Smooth muscle cell of the brain vasculature (primary cell): ENCODE measurements around the gene CORO2A.

Source experiments
- DNase-seq: peaks from one replicate; pipeline ENCODE4 v3.0.0-alpha.2; 2012; ENCODE audit warnings: low read depth, low spot score

CORO2A gene

GRCh38 chr9:98192503-98193335 lies at the start of gene CORO2A:
TSS of gene CORO2A (minus strand) at chr9:98192637. CDS start at chr9:98157660, 34,977 bp downstream.
- DNase-seq, result no peak

GRCh38 chr9:98241357-98242300 lies 49.2 kb upstream of the CORO2A start:
- DNase-seq, result no peak

DNA sequence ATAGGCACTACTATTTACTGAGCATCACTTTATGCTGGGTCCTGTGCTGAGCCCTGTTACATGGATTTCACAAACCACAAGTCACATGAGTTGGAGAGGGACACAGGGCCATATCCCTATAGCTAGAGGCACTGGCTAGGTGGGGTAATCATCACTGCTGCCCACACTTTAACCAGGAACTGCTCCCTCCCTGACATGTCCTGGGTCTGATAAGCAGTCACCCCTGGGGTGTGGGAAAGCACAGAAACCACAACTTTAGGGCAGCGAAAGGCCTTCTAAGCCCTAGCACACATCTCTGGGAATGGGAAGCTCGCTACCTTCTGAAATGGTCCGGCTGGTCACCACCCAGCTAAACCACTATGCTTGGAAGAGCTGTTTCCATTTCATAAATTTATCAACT lies 48.0 kb upstream of the CORO2A start:
- DNase-seq, result no peak

GRCh38 chr9:98236901-98237487 lies 44.6 kb upstream of the CORO2A start:
- no peak for DNase-seq

- DNase-seq, result no peak
Observed at GRCh38 chr9:98235126-98235525, 42.7 kb upstream of the CORO2A start.

DNA sequence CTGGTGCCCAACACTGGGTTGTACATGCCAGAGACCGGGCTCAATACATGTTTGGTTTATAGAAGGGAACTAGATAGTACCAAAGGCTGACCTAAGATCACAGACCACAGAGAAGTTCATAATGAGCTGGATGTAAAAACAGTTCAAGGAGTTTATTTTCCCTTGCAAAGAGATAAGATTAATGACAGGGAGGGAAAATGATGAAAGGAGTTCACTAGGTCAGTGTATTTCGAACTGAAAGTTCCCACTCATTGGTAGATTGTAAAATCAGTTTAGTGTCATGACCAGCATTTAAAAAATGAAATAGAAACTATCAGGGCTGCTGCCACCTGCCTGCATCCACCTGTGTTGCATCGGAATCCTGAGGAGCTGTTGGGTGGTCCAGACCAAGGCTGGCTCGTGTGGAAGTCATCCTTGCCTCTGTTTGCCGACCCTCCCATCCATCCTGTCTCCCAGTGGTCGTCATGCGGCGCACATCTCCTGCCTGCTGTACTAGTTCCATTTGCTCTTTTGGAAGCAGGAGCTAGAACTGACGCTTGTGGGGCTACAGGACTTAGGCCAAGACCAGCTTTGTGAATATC lies 41.9 kb upstream of the CORO2A start:
- no peak for DNase-seq

DNA sequence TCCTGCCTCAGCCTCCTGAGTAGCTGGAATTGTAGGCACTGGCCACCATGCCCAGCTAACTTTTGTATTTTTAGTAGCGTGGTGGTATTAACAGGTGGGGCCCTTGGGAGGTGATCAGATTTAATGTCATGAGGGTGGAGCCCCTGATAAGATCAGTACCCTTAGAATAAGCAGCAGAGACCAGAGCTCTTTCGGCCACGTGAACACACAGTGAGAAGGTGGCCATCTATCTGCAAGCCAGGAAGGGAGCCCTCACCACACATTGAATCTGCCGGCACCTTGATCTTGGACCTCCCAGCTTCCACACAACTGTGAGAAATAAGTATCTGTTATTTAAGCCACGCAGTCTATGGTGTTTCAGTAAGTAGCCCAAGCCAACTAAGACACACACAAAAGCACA lies 40.5 kb upstream of the CORO2A start:
- DNase-seq, result no peak

- no peak for DNase-seq
Observed at GRCh38 chr9:98231770-98232478, 39.5 kb upstream of the CORO2A start.

GRCh38 chr9:98230789-98231188 lies 38.4 kb upstream of the CORO2A start:
- DNase-seq, result no peak

- DNase-seq, result no peak
Observed at GRCh38 chr9:98230304-98230703, 37.9 kb upstream of the CORO2A start.

- DNase-seq, result no peak
Observed at GRCh38 chr9:98229620-98230019, 37.2 kb upstream of the CORO2A start.

DNA sequence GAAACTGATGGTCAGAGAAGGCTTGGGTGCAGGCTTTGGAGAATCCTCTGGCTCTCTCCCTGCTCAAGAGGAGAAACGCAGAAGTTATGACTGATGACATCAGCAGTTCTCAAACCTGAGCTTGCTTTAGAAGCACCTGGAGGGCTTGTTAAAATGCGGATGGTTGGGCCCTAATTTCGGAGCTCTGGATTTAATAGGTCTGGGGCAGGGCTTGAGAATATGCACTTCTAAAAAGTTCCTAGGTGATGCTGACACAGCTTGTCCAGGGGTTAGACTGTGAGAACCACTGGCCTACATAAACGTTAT lies 36.6 kb upstream of the CORO2A start:
- DNase-seq, result no peak

- no peak for DNase-seq
Observed at GRCh38 chr9:98228392-98229089, 36.1 kb upstream of the CORO2A start.

DNA sequence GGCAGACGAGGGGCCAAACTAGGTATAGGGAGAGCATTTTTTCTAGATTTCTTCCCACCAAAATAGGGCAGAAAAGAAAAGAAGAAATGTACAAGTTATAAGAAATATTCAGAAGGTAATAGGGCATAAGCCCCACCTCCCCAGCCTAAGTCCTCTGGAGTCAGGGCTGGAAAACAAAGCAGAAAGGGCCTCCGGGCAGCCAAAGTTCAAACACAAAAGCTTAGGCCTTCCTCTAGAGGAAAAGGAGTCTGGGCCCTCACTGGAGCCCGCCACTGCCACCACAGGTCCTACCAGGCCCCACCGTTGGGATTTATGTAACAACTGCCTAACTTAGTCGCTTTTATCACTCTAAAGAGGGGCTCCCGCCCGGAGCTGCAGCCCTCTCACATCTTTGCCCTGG lies 35.4 kb upstream of the CORO2A start:
- no peak for DNase-seq

- no peak for DNase-seq
Observed at GRCh38 chr9:98226957-98227356, 34.5 kb upstream of the CORO2A start.

DNA sequence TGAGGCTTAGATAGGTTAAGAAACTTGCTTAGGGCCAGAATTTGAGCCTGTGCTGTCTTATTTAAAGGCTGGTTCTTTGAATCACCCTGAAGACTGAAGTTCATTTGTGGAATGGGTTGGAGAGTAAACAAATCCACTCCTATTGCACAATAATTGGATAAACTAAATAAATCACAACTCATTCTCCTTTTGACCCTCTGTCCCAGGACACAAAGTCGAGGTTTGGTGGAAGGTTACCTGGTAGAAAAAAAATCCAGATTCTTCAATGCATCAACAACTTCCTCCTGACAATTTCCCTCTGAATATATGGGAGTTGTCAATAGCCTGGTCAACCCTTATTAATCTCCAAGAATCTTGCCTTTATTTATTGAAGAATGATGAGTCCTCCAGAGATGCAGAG lies 34.1 kb upstream of the CORO2A start:
- no peak for DNase-seq

- no peak for DNase-seq
Observed at GRCh38 chr9:98225015-98225442, 32.6 kb upstream of the CORO2A start.

DNA sequence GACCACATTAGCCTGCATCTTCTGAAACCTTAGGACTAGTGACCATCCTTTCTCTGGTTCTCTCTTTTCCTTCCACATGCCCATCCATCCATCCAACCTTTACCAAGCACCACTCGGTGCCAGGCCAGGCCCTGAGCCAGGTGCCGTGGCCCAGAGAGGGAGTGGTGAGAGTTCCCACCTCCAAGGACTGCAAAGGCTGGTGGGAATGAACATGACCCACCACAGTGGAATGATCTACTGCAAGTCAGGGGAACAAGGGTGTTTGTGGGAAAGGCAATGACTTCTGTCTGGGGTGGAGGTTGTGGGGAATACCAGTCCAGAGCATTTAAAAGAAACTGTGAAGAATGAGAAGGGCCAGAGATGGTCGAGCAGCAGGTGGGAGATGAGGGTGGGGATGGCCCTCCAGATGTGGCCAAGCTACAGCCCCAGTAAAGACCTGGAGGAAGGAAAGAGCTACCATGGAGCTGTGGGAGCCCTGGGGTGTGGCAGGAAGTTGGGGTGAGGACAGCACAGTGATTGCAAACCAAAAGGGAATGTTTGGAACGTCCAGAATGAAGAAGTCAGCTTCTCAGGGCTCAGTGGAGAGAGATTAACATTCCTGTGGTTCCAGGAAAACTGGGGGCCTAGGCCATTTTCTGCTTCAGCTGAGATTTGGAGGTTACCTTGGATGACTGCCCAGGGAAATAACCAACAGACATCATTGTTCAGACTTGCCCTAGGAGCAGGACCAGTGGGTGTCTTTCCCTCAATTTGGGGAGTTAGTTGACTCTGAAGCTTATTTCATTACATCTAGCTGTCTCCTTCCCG lies 30.7 kb upstream of the CORO2A start:
- DNase-seq, result peak; percentile 82

DNA sequence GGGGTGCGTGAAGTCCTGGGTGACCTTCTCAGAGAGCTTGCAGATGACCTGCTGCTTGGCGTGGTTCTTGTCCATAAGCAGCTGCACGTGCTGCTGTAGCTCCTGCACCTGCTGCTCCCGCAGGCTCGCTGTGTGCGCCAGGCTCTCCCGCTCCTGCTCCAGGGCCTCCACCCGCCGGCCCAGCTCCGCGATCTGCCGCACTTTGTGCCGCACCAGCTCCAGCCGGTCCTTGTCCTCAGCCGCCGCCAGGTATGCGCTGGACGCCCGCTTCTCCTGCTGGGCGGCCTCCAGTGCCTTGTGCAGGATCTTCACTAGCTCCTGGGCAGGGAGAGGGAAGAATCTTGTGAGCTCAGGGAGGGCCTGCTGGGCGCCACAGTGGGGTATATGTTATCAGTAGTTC lies 28.5 kb upstream of the CORO2A start:
- DNase-seq, result no peak

DNA sequence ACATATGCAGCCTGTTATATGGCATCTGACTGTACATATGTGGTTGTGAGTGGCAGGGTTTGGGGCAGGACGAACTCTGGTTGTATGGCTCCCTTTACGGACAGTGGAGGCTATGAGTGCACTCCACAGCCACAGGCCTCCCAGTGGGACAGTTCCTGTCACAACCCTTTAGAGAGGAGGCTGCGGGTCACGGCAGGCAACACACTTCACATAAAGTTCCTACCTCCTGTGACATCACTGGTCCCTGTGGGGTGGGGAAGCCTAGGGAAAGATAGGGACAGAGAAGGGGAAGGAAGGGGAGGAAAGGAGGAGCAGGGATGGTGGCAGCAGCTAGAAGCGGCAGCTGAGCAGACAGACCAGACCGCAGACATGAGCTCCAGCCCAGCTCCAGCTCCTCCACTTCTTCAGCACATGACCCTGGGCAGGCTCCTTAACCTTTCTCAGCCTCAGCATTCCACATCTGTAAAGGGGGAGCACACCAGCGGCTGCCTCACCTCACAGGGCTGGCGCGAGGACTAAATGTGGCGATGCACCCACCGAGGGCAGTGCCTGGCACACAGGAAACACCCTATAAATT lies 27.4 kb upstream of the CORO2A start:
- no peak for DNase-seq
